ENCODE measurements around the gene PRKCE. TPM values are rescaled to one million over a fixed set of nuclear protein-coding genes. Genes with fewer than 3 reads are reported as not detected.

The PRKCE gene
- total RNA-seq, 2 donors from 2014 or later: 7.3 to 20.8 TPM

- Histone ChIP-seq H3K4me3 (no peak overlapping the region), H3K27ac (peak overlapping the region in 1 of 4 donors; percentile 34), H3K9me3 (no peaks in the 10 kb centered on the region), H3K4me1 (peaks cover 39% of the 10 kb centered on the region), H3K27me3 (no peaks in the 10 kb centered on the region), H3K36me3 (replicated peaks in 1 of 2; ENCODE audit: insufficient read depth in 1 of 2, low read depth in 2 of 2) (no peaks in the 10 kb centered on the region)
- ATAC-seq (no peak), DNase-seq (no peak)
- WGBS, 2 donors: 8 to 14% methylated on average over 2 of the region's 2 CpGs
- intact Hi-C loops (cut with DNase I): no loop called here
- TF ChIP-seq CTCF (IDR thresholded peaks at IDR 0.05) (no peak), POLR2A (IDR thresholded peaks at IDR 0.05) (no peak)
Observed at GRCh38 chr2:45885171-45885621, 233.7 kb downstream of the PRKCE start.

DNA sequence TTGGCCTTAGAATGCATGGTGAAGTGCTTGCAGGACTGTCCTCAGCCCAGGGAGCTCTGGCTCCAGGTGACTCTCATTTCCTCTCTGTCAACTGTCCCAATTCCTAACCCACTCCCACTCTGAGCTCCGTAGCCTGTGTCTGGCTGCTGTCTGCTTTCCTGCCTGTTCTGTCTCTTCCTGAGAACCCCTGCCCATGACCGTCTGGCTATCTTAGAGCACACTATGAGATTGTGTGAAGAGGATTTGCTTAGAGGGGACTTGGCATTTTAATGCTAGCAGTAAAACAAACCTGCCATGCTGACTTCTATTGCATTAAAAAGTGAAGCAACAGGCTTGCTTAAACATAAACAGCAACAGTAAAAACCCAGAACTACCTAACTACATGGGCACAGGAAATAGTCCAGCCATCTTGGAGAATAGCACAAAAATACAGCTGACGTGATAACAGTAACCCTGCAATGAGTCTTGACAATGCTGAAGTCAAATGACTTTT lies 234.7 kb downstream of the PRKCE start:
- no peak for TF ChIP-seq POLR2A (IDR thresholded peaks at IDR 0.05)
- Histone ChIP-seq H3K27ac (no peak overlapping the region), H3K36me3 (replicated peaks in 1 of 2; ENCODE audit: insufficient read depth in 1 of 2, low read depth in 2 of 2) (no peaks in the 10 kb centered on the region), H3K27me3 (no peaks in the 10 kb centered on the region), H3K4me1 (peaks cover 49% of the 10 kb centered on the region), H3K4me3 (no peak overlapping the region), H3K9me3 (no peaks in the 10 kb centered on the region)
- WGBS, 2 donors: 65 to 81% methylated on average over 3 of the region's 3 CpGs
- ATAC-seq (no peak), DNase-seq (no peak)
- intact Hi-C loops (cut with DNase I): no loop called here

- no peaks in the 10 kb centered on the region for H3K9me3 ChIP-seq
- DNase-seq: peak in 1 of 4 donors; percentile 37
- 89% methylated on average over 3 of the region's 3 CpGs for WGBS, 2 donors
- intact Hi-C loops (cut with DNase I): no loop called here
- peak overlapping the region in 1 of 4 donors; percentile 73 for H3K27ac ChIP-seq
- H3K36me3 ChIP-seq (replicated peaks in 1 of 2; ENCODE audit: insufficient read depth in 1 of 2, low read depth in 2 of 2): no peaks in the 10 kb centered on the region
- no peak overlapping the region for H3K4me3 ChIP-seq
- no peak for ATAC-seq
- no peaks in the 10 kb centered on the region for H3K27me3 ChIP-seq
- TF ChIP-seq CTCF (IDR thresholded peaks at IDR 0.05) (no peak), POLR2A (IDR thresholded peaks at IDR 0.05) (no peak)
- peaks cover 64% of the 10 kb centered on the region for H3K4me1 ChIP-seq
Observed at GRCh38 chr2:45888167-45888566, 236.7 kb downstream of the PRKCE start.

DNA sequence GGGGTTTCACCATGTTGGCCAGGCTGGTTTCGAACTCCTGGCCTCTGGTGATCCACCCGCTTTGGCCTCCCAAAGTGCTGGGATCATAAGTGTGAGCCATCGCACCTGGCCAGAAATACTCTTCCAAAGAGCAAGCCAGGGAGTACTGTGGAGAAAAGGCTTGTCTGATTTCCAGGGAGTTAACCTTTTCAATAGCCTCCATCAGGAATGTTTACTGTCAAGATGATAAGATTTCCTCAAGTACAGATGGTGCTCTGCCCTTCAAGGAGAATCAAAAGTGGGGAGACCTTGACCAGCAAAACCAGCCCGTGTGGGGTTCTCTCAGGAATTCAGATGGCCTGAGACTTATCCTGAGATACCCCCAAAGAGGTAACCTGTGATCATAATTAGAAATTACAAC lies 237.2 kb downstream of the PRKCE start:
- intact Hi-C loops (cut with DNase I): no loop called here
- Histone ChIP-seq H3K4me1 (peaks cover 67% of the 10 kb centered on the region), H3K9me3 (no peaks in the 10 kb centered on the region), H3K36me3 (replicated peaks in 1 of 2; ENCODE audit: insufficient read depth in 1 of 2, low read depth in 2 of 2) (no peaks in the 10 kb centered on the region), H3K27ac (peak overlapping the region in 3 of 4 donors; percentile 2 to 73 (median 29)), H3K4me3 (no peak overlapping the region), H3K27me3 (no peaks in the 10 kb centered on the region)
- 58 to 67% methylated on average over 4 of the region's 4 CpGs for WGBS, 2 donors
- DNase-seq (no peak), ATAC-seq (no peak)
- no peak for TF ChIP-seq CTCF (IDR thresholded peaks at IDR 0.05)
- no peak for TF ChIP-seq POLR2A (IDR thresholded peaks at IDR 0.05)

- Histone ChIP-seq H3K4me3 (no peak overlapping the region), H3K36me3 (replicated peaks in 1 of 2; ENCODE audit: insufficient read depth in 1 of 2, low read depth in 2 of 2) (no peaks in the 10 kb centered on the region), H3K27me3 (no peaks in the 10 kb centered on the region), H3K9me3 (no peaks in the 10 kb centered on the region), H3K27ac (peak overlapping the region; percentile 2 to 73 (median 20)), H3K4me1 (peaks cover 67% of the 10 kb centered on the region)
- intact Hi-C loops (cut with DNase I): no loop called here
- TF ChIP-seq POLR2A (IDR thresholded peaks at IDR 0.05): no peak
- peak in 5 of 7 experiments; percentile 19 to 39 (median 32) for TF ChIP-seq CTCF (IDR thresholded peaks at IDR 0.05)
- 25 to 51% methylated on average over 8 of the region's 8 CpGs for WGBS, 2 donors
- DNase-seq (peak; percentile 43 to 80 (median 68)), ATAC-seq (no peak)
Observed at GRCh38 chr2:45889053-45889452, 237.6 kb downstream of the PRKCE start.

All from body of pancreas (tissue), 4 donors.